Left forelimb (tissue), 1 donor: ENCODE measurements around the gene PNKP.
"Not testable (repeated sequence)": the region's sequence is repeated elsewhere in the genome, so short reads cannot be mapped to it uniquely, and the experiment has no call there.

ENCODE experiments used
- DNase-seq: peaks from one replicate; pipeline ENCODE4 v3.0.0-alpha.2; 2018; ENCODE audit warnings: low spot score

PNKP gene

GRCh38 chr19:49823472-49823871 lies 43.9 kb downstream of the PNKP start:
- DNase-seq: no peak

GRCh38 chr19:49820125-49820524 lies 47.3 kb downstream of the PNKP start:
- no peak for DNase-seq

- DNase-seq: not testable (repeated sequence)
These were observed 47.8 kb downstream of the PNKP start for GRCh38 chr19:49819452-49820115.

- no peak for DNase-seq
These were observed 48.6 kb downstream of the PNKP start for GRCh38 chr19:49818649-49819370.

- DNase-seq: peak; percentile 95
These were observed 49.3 kb downstream of the PNKP start, which contains the start of gene MED25 for GRCh38 chr19:49817964-49818648. Gene MED25 (plus strand): TSS chr19:49818289. CDS start chr19:49818342, 53 bp downstream.

- DNase-seq: no peak
These were observed 50.8 kb downstream of the PNKP start for GRCh38 chr19:49816590-49816989.

- no peak for DNase-seq
These were observed 53.4 kb downstream of the PNKP start for GRCh38 chr19:49814010-49814409.

- DNase-seq: peak; percentile 94
These were observed 54.1 kb downstream of the PNKP start, which contains the start of gene FUZ for GRCh38 chr19:49812997-49813861. Gene FUZ (minus strand): TSS chr19:49813292. CDS start chr19:49813106, 186 bp downstream.

- DNase-seq: no peak
These were observed 54.9 kb downstream of the PNKP start for GRCh38 chr19:49812452-49812996.

GRCh38 chr19:49811328-49811727 lies 56.0 kb downstream of the PNKP start:
- no peak for DNase-seq
